Measurements from ENCODE around the gene CBX1. TPM values are rescaled to one million over a fixed set of nuclear protein-coding genes. Genes with fewer than 3 reads are reported as not detected.

Gene CBX1
- total and polyA plus RNA-seq, 2 donors from 2014 or later: 37.8 to 40.2 TPM

- H3K9ac ChIP-seq (ENCODE audit: low read length in 3 of 3): no peak overlapping the region
- no peak for TF ChIP-seq CTCF (IDR thresholded peaks at IDR 0.05; ENCODE audit: borderline replicate concordance, extremely low read depth, insufficient read depth)
These were observed 70.7 kb downstream of the CBX1 start for GRCh38 chr17:48030531-48030930.

DNA sequence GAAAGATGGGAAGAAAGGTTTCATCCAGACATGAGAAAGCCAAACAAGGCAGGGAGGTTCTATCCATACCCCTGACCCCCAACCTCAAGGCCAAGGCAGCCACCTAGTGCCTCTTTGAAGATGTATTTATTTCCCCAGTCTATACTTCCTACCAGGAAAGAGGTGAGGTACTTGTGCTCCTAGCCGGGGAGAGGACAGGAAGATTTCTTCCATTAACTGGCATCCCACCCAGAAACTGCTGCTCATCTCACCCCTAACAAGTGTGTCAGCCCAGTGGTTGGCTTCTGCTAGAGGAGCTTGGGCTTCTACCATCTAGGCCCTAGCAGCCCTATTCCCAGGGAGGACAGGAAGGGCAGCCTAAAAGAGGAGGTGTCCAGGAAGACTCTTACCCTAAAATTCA lies 72.5 kb downstream of the CBX1 start:
- DNase-seq (no peak), FAIRE-seq (no peak)
- intact Hi-C loops (cut with DNase I): loop anchor here (10.0 kb wide), 1 partner anchor 106 kb away; no protein-coding TSS in a partner anchor

More at GRCh38 chr17:48030531-48030930, 70.7 kb downstream of the CBX1 start:
- no peaks in the 10 kb centered on the region for H3K36me3 ChIP-seq (ENCODE audit: control insufficient read depth in 2 of 3, insufficient read depth in 3 of 3, low read length in 3 of 3)
- intact Hi-C loops (cut with DNase I): no loop called here
- no peaks in the 10 kb centered on the region for H3K27me3 ChIP-seq (ENCODE audit: control insufficient read depth, insufficient read depth, low read length)
- DNase-seq (no peak), FAIRE-seq (no peak)
- no peak overlapping the region for H3K27ac ChIP-seq (ENCODE audit: low read depth in 2 of 2, low read length in 2 of 2)
- H3K4me1 ChIP-seq (ENCODE audit: control insufficient read depth in 2 of 3, insufficient read depth in 2 of 3, low read depth in 1 of 3, low read length in 3 of 3): peaks cover 4 to 15% (median 8%) of the 10 kb centered on the region in 3 donors
- no peaks in the 10 kb centered on the region for H3K9me3 ChIP-seq (ENCODE audit: control insufficient read depth in 2 of 3, insufficient read depth in 1 of 3, low read length in 3 of 3)
- no peak overlapping the region for H3K4me3 ChIP-seq (ENCODE audit: low read length in 3 of 3)

DNA sequence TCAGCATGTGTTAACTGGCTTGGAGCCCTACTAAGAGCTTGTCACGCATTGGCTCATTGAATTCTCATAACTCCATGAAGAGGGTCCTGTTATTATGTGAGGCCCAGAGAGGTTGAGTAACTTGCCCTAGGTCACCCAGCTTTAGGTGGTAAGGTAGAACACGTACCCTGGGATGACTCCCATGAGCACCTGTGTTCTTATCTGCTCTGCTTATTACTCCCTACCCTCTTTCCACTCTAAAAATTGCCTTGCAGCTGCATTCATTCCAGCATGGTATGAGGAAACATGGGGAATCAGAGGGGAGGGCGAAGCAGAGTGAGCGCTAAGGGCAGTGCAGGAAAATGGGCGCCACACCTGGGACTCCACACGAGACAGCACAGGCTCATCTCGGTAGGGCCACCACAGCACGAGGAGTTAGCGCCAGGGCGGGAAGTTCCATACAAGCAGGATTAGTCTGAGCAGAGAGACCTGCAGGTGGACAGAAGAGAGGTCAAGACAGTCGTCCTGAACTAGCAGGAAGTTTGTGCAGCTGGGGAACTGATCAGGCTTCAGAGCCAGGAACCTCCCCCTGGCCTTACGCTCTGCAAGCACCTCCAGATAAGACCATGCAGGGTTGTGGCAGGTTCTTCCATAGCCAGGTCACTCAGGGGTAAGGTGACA lies 73.8 kb downstream of the CBX1 start:
- Histone ChIP-seq H3K36me3 (ENCODE audit: control insufficient read depth in 2 of 3, insufficient read depth in 3 of 3, low read length in 3 of 3) (no peaks in the 10 kb centered on the region), H3K27ac (ENCODE audit: low read depth in 2 of 2, low read length in 2 of 2) (no peak overlapping the region), H3K9ac (ENCODE audit: low read length in 3 of 3) (no peak overlapping the region), H3K4me3 (ENCODE audit: low read length in 3 of 3) (no peak overlapping the region), H3K27me3 (ENCODE audit: control insufficient read depth, insufficient read depth, low read length) (peaks cover 2% of the 10 kb centered on the region), H3K9me3 (ENCODE audit: control insufficient read depth in 2 of 3, insufficient read depth in 1 of 3, low read length in 3 of 3) (no peaks in the 10 kb centered on the region), H3K4me1 (ENCODE audit: control insufficient read depth in 2 of 3, insufficient read depth in 2 of 3, low read depth in 1 of 3, low read length in 3 of 3) (peaks cover 4 to 24% (median 16%) of the 10 kb centered on the region in 3 donors)
- intact Hi-C loops (cut with DNase I): loop anchor here (10.0 kb wide), 1 partner anchor 107 kb away; no protein-coding TSS in a partner anchor
- FAIRE-seq (no peak), DNase-seq (no peak)
- no peak for TF ChIP-seq CTCF (IDR thresholded peaks at IDR 0.05; ENCODE audit: borderline replicate concordance, extremely low read depth, insufficient read depth)

More for the DNA sequence above, 72.5 kb downstream of the CBX1 start:
- no peaks in the 10 kb centered on the region for H3K36me3 ChIP-seq (ENCODE audit: control insufficient read depth in 2 of 3, insufficient read depth in 3 of 3, low read length in 3 of 3)
- no peak for TF ChIP-seq CTCF (IDR thresholded peaks at IDR 0.05; ENCODE audit: borderline replicate concordance, extremely low read depth, insufficient read depth)
- H3K9me3 ChIP-seq (ENCODE audit: control insufficient read depth in 2 of 3, insufficient read depth in 1 of 3, low read length in 3 of 3): no peaks in the 10 kb centered on the region
- peaks cover 4 to 24% (median 16%) of the 10 kb centered on the region in 3 donors for H3K4me1 ChIP-seq (ENCODE audit: control insufficient read depth in 2 of 3, insufficient read depth in 2 of 3, low read depth in 1 of 3, low read length in 3 of 3)
- H3K4me3 ChIP-seq (ENCODE audit: low read length in 3 of 3): no peak overlapping the region
- H3K27me3 ChIP-seq (ENCODE audit: control insufficient read depth, insufficient read depth, low read length): peaks cover 2% of the 10 kb centered on the region
- no peak overlapping the region for H3K9ac ChIP-seq (ENCODE audit: low read length in 3 of 3)
- H3K27ac ChIP-seq (ENCODE audit: low read depth in 2 of 2, low read length in 2 of 2): no peak overlapping the region
